ENCODE results near the gene ST3GAL3. TPM values are rescaled to one million over a fixed set of nuclear protein-coding genes. Genes with fewer than 3 reads are reported as not detected.

The ST3GAL3 gene
- total and polyA plus RNA-seq, 2 of the 13 experiments (the other 11 are each of a cell fraction or from before 2014, with no cell fraction given): 5.1 to 8.1 TPM

- TF ChIP-seq HMGXB4 (CRISPR knock-in tag; IDR thresholded peaks at IDR 0.05; ENCODE audit: borderline replicate concordance in 1 of 2, low read depth in 1 of 2) (0 out of 4 replicates have a peak, but pooled peaks of 1 of the 2 experiments have one; percentile 12), MEF2D (CRISPR knock-in tag; IDR thresholded peaks at IDR 0.05) (0 out of 2 replicates have a peak, but pooled peaks have one; percentile 21), RXRB (CRISPR knock-in tag; IDR thresholded peaks at IDR 0.05; ENCODE audit: borderline replicate concordance) (0 out of 2 replicates have a peak, but pooled peaks have one; percentile 7), CBFB (CRISPR knock-in tag; IDR thresholded peaks at IDR 0.05) (no peak), ZNF350 (CRISPR knock-in tag; IDR thresholded peaks at IDR 0.05; ENCODE audit: borderline replicate concordance, low read depth) (0 out of 2 replicates have a peak, but pooled peaks have one; percentile 20), KMT2B (CRISPR knock-in tag; IDR thresholded peaks at IDR 0.05) (0 out of 2 replicates have a peak, but pooled peaks have one; percentile 42), FOSL2 (CRISPR knock-in tag; IDR thresholded peaks at IDR 0.05) (no peak)
These were observed 670 bp downstream of the ST3GAL3 start (continued) for GRCh38 chr1:43708002-43708410.

GRCh38 chr1:43711049-43711448 is 3.7 kb downstream of the ST3GAL3 start:
- Histone ChIP-seq H2AFZ (ENCODE audit: low read length) (no peak overlapping the region), H3K27me3 (ENCODE audit: control insufficient read depth in 1 of 2, insufficient read depth in 2 of 2, low read length in 2 of 2) (no peaks in the 10 kb centered on the region; a peak in 1 of 5 replicates), H3K79me2 (ENCODE audit: insufficient read depth, low read length) (peaks cover 25% of the 10 kb centered on the region), H3K27ac (ENCODE audit: extremely low read length, insufficient read depth, low read length) (no peak overlapping the region), H4K20me1 (ENCODE audit: insufficient read depth, low read length) (no peaks in the 10 kb centered on the region), H3K4me3 (replicated peaks in 1 of 3; ENCODE audit: insufficient read depth in 1 of 3, low read depth in 2 of 3, low read length in 3 of 3) (no peak overlapping the region), H3K9me3 (ENCODE audit: low read length) (no peaks in the 10 kb centered on the region), H3K36me3 (replicated peaks in 1 of 2; ENCODE audit: control insufficient read depth in 1 of 2, insufficient read depth in 2 of 2, low read length in 2 of 2) (no peaks in the 10 kb centered on the region), H3K4me1 (ENCODE audit: insufficient read depth, low read length) (peaks cover 30% of the 10 kb centered on the region), H3K9ac (ENCODE audit: insufficient read depth, low read depth, low read length) (no peak overlapping the region), H3K4me2 (ENCODE audit: low read depth, low read length) (no peak overlapping the region)
- 96% methylated on average over 2 of the region's 2 CpGs for WGBS (ENCODE audit: low lambda C conversion rate)
- BruUV-seq (replicated peaks): no TSS peak
- ATAC-seq (no peak), DNase-seq (ENCODE audit: low spot score) (no peak), FAIRE-seq (no peak)
- ChIA-PET CTCF (ENCODE audit: low intra/inter-chr PET ratio, low total read pairs) (no interaction called here), POLR2A (no interaction called here)
- intact Hi-C loops (cut with micrococcal nuclease; ENCODE audit: unreplicated experiment): no loop called here
- in situ Hi-C loops (cut with HindIII; ENCODE audit: extremely low pct_ligation_motif_present, low pct_unique_long_range_greater_than_20kb): no loop called here
- TF ChIP-seq NCOA1 (CRISPR knock-in tag; IDR thresholded peaks at IDR 0.05): no peak
- no peak for TF ChIP-seq U2AF2 (IDR thresholded peaks at IDR 0.05; ENCODE audit: low read depth, low read length)
- no peak for TF ChIP-seq HMG20A (CRISPR knock-in tag; IDR thresholded peaks at IDR 0.05; ENCODE audit: borderline replicate concordance)
- no peak for TF ChIP-seq SAP130 (CRISPR knock-in tag; IDR thresholded peaks at IDR 0.05; ENCODE audit: low read depth)
- TF ChIP-seq ZNF407 (CRISPR knock-in tag; IDR thresholded peaks at IDR 0.05; ENCODE audit: not compliant biosample characterization): no peak

All from HepG2 (cell line).